Measurements from ENCODE around the gene SNRPA.

DNA sequence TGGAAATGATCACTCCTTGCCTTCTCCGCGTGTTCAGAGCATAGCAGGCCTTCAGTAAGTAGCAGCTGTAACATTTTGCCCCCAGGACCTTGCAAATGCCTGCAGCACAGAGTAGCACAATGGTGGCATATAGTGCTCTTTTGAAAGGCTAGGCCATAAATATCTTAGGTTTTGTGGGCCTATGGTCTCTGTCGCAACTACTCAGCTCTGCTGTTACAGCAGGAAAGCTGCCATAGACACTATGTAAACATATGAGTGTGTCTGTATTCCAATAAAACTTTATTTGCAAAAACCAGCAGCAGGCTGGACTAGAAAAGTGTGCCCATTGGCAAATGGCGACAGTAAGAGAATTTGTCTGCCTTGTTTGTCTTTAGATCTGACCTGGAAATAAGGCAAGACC, 24.7 kb upstream of the SNRPA start:
- TF ChIP-seq EZH2 (IDR thresholded peaks at IDR 0.05): no peak
- TF ChIP-seq, protein P1, sequence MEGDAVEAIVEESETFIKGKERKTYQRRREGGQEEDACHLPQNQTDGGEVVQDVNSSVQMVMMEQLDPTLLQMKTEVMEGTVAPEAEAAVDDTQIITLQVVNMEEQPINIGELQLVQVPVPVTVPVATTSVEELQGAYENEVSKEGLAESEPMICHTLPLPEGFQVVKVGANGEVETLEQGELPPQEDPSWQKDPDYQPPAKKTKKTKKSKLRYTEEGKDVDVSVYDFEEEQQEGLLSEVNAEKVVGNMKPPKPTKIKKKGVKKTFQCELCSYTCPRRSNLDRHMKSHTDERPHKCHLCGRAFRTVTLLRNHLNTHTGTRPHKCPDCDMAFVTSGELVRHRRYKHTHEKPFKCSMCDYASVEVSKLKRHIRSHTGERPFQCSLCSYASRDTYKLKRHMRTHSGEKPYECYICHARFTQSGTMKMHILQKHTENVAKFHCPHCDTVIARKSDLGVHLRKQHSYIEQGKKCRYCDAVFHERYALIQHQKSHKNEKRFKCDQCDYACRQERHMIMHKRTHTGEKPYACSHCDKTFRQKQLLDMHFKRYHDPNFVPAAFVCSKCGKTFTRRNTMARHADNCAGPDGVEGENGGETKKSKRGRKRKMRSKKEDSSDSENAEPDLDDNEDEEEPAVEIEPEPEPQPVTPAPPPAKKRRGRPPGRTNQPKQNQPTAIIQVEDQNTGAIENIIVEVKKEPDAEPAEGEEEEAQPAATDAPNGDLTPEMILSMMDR (IDR thresholded peaks at IDR 0.05): no peak
